GM12874 (cell line): ENCODE results near the gene PCDH12.

Experiments
- TF ChIP-seq, protein P1 (sequence below): IDR thresholded peaks from 2 replicates; pipeline ENCODE4 v1.5.1; 2011; ENCODE audit warnings: low read depth, mild to moderate bottlenecking, control low read depth, low read length, moderate library complexity; ENCODE audit not compliant: insufficient read depth

The PCDH12 gene

DNA sequence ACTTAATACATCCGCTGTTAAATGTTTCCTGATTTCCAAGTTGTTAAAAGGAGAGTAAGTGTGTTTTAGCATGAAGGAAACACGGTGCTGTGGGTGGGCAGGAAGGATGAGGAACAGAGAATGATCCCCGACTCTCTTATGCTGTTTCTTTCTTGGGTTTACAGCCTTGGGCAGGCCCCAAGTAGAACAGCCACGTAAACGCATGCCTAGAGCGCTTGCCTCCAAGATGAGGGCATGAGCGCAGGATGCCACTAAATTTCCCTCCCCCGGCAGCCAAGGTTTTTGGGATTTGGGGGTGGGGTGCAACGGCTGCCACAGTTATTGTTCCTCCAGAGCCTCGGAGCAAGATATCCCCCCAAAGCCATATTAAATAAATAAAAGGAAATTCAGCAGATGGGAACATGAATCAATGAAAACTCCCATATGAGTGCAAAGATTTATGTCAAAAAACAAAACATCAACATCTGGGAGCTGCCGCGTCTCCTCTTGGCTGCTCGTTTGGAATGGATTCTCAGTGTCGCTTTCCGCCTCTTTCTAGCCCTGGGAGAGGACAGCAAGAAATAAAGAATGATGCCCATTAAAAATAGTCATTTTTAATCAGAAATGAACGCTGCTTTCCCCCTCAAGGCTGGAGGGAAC is 44.3 kb downstream of the PCDH12 start:
- TF ChIP-seq, protein P1, sequence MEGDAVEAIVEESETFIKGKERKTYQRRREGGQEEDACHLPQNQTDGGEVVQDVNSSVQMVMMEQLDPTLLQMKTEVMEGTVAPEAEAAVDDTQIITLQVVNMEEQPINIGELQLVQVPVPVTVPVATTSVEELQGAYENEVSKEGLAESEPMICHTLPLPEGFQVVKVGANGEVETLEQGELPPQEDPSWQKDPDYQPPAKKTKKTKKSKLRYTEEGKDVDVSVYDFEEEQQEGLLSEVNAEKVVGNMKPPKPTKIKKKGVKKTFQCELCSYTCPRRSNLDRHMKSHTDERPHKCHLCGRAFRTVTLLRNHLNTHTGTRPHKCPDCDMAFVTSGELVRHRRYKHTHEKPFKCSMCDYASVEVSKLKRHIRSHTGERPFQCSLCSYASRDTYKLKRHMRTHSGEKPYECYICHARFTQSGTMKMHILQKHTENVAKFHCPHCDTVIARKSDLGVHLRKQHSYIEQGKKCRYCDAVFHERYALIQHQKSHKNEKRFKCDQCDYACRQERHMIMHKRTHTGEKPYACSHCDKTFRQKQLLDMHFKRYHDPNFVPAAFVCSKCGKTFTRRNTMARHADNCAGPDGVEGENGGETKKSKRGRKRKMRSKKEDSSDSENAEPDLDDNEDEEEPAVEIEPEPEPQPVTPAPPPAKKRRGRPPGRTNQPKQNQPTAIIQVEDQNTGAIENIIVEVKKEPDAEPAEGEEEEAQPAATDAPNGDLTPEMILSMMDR = no peak

DNA sequence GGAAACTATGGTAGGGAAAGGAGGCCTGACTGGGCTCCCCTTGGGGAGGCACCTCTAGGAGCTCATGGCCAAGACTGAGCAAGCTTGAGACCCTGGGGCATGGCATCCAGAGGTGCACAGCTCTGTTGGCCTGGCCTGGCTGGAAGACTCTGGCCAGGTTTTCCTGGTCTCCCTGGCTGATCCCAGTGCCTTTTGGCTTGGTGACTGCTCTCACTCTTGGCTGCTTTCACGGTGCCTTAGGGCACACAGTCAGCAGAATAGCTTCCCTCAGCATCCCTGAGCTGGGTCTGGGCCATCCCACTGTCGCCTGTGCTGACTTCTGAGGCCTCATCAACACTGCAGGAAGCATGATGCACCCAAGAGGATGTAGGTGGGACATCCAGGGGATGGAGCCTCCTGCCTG is 47.7 kb downstream of the PCDH12 start:
- TF ChIP-seq, protein P1 = no peak

DNA sequence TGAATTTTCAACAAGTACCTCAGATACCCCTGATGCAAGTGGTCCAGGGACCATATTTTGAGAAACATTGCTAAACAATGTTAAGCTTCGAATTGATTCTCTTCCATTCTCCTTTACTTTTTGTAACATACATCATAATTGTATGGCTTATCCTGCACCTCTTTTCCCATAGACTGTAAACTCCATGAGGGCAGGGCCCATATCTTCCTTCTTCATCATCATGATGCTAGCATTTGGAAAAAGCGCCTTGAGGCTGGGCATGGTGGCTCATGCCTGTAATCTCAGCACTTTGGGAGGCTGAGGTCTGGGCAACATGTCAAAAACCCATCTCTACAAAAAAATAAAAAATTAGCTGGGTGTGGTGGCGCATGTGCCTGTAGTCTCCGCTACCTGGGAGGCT is 48.8 kb downstream of the PCDH12 start:
- TF ChIP-seq, protein P1 = no peak

DNA sequence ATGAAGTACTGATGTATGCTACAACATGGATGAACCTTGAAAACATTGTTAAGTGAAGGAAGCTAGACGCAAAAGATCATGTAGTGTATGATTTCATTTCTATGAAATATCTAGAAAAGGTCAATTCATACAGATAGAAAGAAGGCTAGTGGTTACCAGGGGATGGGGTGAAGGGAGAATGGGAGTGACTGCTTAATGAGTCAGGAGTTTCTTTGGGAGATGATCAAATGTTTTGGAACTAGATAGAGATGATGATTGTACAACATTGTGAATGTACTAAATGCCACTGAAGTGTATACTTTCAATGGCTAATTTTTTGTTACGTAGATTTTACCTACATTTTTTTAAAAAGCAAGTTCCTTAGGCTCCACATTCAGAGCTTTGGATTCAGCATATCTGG is 49.2 kb downstream of the PCDH12 start:
- TF ChIP-seq, protein P1 = no peak

DNA sequence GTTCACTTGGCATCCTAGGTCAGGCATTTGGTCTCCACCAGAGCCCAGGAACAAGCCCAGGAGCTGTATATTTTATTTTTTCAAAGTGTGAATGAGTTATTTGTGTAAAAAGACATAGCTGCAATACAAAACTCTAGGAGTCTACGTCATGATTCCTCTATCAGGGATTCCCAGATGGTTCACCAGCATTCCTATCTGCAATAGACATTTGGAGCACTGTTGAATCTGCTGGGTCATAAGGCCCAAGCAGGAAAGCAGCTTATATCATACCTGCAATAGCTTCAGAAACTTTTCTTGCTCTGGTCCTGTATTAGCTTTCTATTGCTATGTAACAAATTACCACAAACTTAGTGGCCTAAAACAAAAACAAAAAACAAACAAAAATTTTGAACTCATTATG is 51.0 kb downstream of the PCDH12 start:
- TF ChIP-seq, protein P1 = no peak

DNA sequence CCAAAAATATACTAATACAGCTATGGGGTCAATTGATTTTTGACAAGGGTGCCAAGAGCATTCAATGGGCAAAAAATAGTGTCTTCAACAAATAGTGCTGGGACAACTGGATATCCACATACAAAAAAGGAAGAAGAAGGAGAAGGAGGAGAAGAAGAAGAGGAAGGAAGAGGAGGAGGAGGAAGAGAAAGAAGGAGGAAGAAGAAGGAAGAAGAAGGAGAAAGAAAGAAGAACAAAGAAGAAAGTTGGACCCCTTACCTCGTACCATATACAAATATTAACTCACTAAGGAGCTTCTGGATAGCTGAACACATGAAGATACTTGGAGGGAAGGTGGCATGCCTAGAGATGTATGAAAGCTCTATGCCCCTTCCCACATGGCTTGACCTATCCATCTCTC is 51.5 kb downstream of the PCDH12 start:
- TF ChIP-seq, protein P1 = no peak

DNA sequence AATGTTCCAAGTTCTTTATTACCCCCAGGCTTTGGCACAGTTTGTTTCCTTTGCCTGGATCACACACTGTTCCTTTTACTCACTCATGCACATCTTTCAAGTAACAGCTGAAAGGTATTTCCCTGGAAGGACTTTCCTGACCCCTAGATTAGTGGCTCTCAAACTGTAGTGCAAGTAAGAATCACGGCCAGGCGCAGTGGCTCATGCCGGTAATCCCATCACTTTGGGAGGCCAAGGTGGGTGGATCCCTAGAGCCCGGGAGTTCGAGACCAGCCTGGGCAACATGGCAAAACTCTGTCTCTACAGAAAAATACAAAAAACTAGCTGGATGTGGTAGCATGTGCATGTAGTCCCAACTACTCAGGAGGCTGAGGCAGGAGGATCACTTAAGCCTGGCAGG is 53.5 kb downstream of the PCDH12 start:
- TF ChIP-seq, protein P1 = no peak
